DMS114 treated with DMSO at 0.1 percent for 48 hours (cell line): ENCODE data around the gene CTIF.
"Not testable (repeated sequence)": the region's sequence is repeated elsewhere in the genome, so short reads cannot be mapped to it uniquely, and the experiment has no call there.

Source experiments
- DNase-seq: peaks from one replicate; lab custom pipeline; 2025; ENCODE audit not compliant: unreplicated experiment; lab: John Stamatoyannopoulos, UW

Gene CTIF

GRCh38 chr18:48700446-48700845, 161.6 kb downstream of the CTIF start:
- DNase-seq, result no peak

GRCh38 chr18:48702346-48703027, 163.7 kb downstream of the CTIF start:
- DNase-seq, result no peak

GRCh38 chr18:48703028-48703386, 164.2 kb downstream of the CTIF start:
- DNase-seq, result no peak

GRCh38 chr18:48703418-48703817, 164.6 kb downstream of the CTIF start:
- DNase-seq, result no peak

GRCh38 chr18:48705043-48705442, 166.2 kb downstream of the CTIF start:
- no peak for DNase-seq

GRCh38 chr18:48705531-48705930, 166.7 kb downstream of the CTIF start:
- DNase-seq, result no peak

- no peak for DNase-seq
These were observed 167.9 kb downstream of the CTIF start for GRCh38 chr18:48706731-48707130.

GRCh38 chr18:48707636-48708296, 168.9 kb downstream of the CTIF start:
- no peak for DNase-seq

- DNase-seq, result no peak
These were observed 170.0 kb downstream of the CTIF start for GRCh38 chr18:48708807-48709206.

GRCh38 chr18:48709371-48710062, 170.7 kb downstream of the CTIF start:
- no peak for DNase-seq

GRCh38 chr18:48711651-48712486, 173.0 kb downstream of the CTIF start:
- DNase-seq, result no peak

GRCh38 chr18:48713309-48713708, 174.5 kb downstream of the CTIF start:
- DNase-seq, result no peak

- DNase-seq, result no peak
These were observed 176.0 kb downstream of the CTIF start for GRCh38 chr18:48714873-48715272.

- no peak for DNase-seq
These were observed 177.0 kb downstream of the CTIF start for GRCh38 chr18:48715711-48716361.

- DNase-seq, result not testable (repeated sequence)
These were observed 178.4 kb downstream of the CTIF start for GRCh38 chr18:48717227-48717626.

GRCh38 chr18:48718251-48718959, 179.6 kb downstream of the CTIF start:
- DNase-seq, result no peak

- DNase-seq, result no peak
These were observed 180.6 kb downstream of the CTIF start for GRCh38 chr18:48719388-48719787.

- DNase-seq, result no peak
These were observed 181.3 kb downstream of the CTIF start for GRCh38 chr18:48719974-48720654.

- no peak for DNase-seq
These were observed 181.8 kb downstream of the CTIF start for GRCh38 chr18:48720655-48721025.

GRCh38 chr18:48721312-48721711, 182.5 kb downstream of the CTIF start:
- DNase-seq, result no peak
